ENCODE measurements around the gene AIP.

- no peak for TF ChIP-seq POLR2A (IDR thresholded peaks at IDR 0.05)
- TF ChIP-seq CTCF (IDR thresholded peaks at IDR 0.05) = no peak
Measured at GRCh38 chr11:67451658-67451976, 31.2 kb upstream of the AIP start.

All from ovary (tissue), 3 donors.